Measurements from ENCODE around the gene ARSB.

DNA sequence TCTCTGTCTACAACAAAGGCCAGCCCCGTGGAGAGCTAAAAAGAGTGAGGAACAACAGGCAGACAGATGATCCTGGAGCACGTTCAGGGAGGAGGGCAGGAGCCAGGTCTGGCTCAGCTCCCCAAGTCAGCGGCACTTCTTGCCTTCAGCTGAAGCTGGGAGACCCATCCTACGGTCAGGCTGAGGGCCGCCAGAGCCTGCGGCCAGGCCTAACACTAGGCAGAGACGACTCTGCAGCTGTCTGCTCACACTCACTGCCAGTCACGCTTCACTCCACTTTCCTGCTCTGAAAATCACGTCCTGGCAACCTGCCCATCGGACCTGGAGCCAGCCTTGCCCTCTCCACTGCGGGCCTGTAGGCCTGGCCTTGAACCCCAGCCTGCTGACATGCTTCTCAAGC is 175.7 kb downstream of the ARSB start:
- no peak for TF ChIP-seq NFRKB (IDR thresholded peaks at IDR 0.05)
- no peak for TF ChIP-seq ARNT (IDR thresholded peaks at IDR 0.05)
- TF ChIP-seq BHLHE40 (IDR thresholded peaks at IDR 0.05; ENCODE audit: borderline replicate concordance): no peak
- TF ChIP-seq SUZ12 (IDR thresholded peaks at IDR 0.05): no peak
- TF ChIP-seq FOXK2 (IDR thresholded peaks at IDR 0.05): no peak
- no peak for TF ChIP-seq FOXA1 (IDR thresholded peaks at IDR 0.05)
- no peak for TF ChIP-seq TARDBP (IDR thresholded peaks at IDR 0.05)
- no peak for TF ChIP-seq PKNOX1 (IDR thresholded peaks at IDR 0.05)
- TF ChIP-seq ELF4 (IDR thresholded peaks at IDR 0.05): no peak
- TF ChIP-seq CTBP1 (IDR thresholded peaks at IDR 0.05; ENCODE audit: borderline replicate concordance): no peak
- TF ChIP-seq L3MBTL2 (conservative IDR thresholded peaks at IDR 0.05): no peak
- no peak for TF ChIP-seq LEF1 (IDR thresholded peaks at IDR 0.05; ENCODE audit: borderline replicate concordance)
- TF ChIP-seq ZNF384 (IDR thresholded peaks at IDR 0.05): no peak
- TF ChIP-seq SP1 (IDR thresholded peaks at IDR 0.05): no peak
